HG03139 (cell line): ENCODE measurements around the gene NFATC3.

ENCODE experiments used
- ATAC-seq: cut with Tn5 transposase; IDR thresholded peaks from one replicate; pipeline ENCODE4 v1.9.1; 2021; ENCODE audit not compliant: unreplicated experiment

The NFATC3 gene

GRCh38 chr16:68085259-68086071 is at the start of gene NFATC3:
Gene NFATC3, plus strand, starts transcription at chr16:68085370. Its CDS starts 312 bp downstream, at chr16:68085682.
- ATAC-seq = peak; percentile 50

GRCh38 chr16:68037841-68038597 is 47.2 kb upstream of the NFATC3 start:
- no peak for ATAC-seq

- peak; percentile 52 for ATAC-seq
These were observed 44.5 kb upstream of the NFATC3 start for GRCh38 chr16:68040506-68041288.

GRCh38 chr16:68041783-68042182 is 43.4 kb upstream of the NFATC3 start:
- no peak for ATAC-seq

- no peak for ATAC-seq
These were observed 39.1 kb upstream of the NFATC3 start for GRCh38 chr16:68046106-68046505.

- ATAC-seq = no peak
These were observed 37.2 kb upstream of the NFATC3 start for GRCh38 chr16:68047987-68048386.

GRCh38 chr16:68049449-68049848 is 35.7 kb upstream of the NFATC3 start:
- ATAC-seq = no peak

GRCh38 chr16:68055395-68055794 is 29.8 kb upstream of the NFATC3 start:
- ATAC-seq = no peak

GRCh38 chr16:68059804-68060203 is 25.4 kb upstream of the NFATC3 start:
- no peak for ATAC-seq

GRCh38 chr16:68061396-68061795 is 23.8 kb upstream of the NFATC3 start:
- no peak for ATAC-seq

- no peak for ATAC-seq
These were observed 22.2 kb upstream of the NFATC3 start for GRCh38 chr16:68062910-68063393.

- no peak for ATAC-seq
These were observed 20.3 kb upstream of the NFATC3 start for GRCh38 chr16:68064791-68065365.

GRCh38 chr16:68065716-68066305 is 19.4 kb upstream of the NFATC3 start:
- ATAC-seq = no peak

- ATAC-seq = no peak
These were observed 18.4 kb upstream of the NFATC3 start for GRCh38 chr16:68066763-68067162.

GRCh38 chr16:68068926-68069325 is 16.2 kb upstream of the NFATC3 start:
- ATAC-seq = no peak

- no peak for ATAC-seq
These were observed 15.5 kb upstream of the NFATC3 start for GRCh38 chr16:68069511-68070248.

- ATAC-seq = no peak
These were observed 14.9 kb upstream of the NFATC3 start for GRCh38 chr16:68070249-68070730.

- no peak for ATAC-seq
These were observed 14.2 kb upstream of the NFATC3 start for GRCh38 chr16:68070806-68071517.

GRCh38 chr16:68071518-68071901 is 13.7 kb upstream of the NFATC3 start:
- no peak for ATAC-seq
